ENCODE data around the gene TXNDC8. TPM values are rescaled to one million over a fixed set of nuclear protein-coding genes. Genes with fewer than 3 reads are reported as not detected.
"Not testable (repeated sequence)": the region's sequence is repeated elsewhere in the genome, so short reads cannot be mapped to it uniquely, and the experiment has no call there.

The TXNDC8 gene
- not detected for polyA plus RNA-seq
- long read RNA-seq, donor 1, result 0 reads
- long read RNA-seq, donor 2, result 0 reads
- long read RNA-seq, donor 3, result 0 reads
- long read RNA-seq, donor 4, result 0 reads
- long read RNA-seq, donor 5, result 0 reads
- long read RNA-seq, donor 6, result 0 reads
- long read RNA-seq, donor 7, result 0 reads
- long read RNA-seq, donor 8, result 0 reads
- long read RNA-seq, donor 9, result 0 reads
- long read RNA-seq, donor 10, result 0 reads
- long read RNA-seq, donor 11, result 0 reads

GRCh38 chr9:110337727-110338126 is at the start of gene TXNDC8:
TXNDC8 (minus strand) TSS chr9:110337863.
- H3K4me1 ChIP-seq (ENCODE audit: control insufficient read depth, insufficient read depth, low read length), result no peaks in the 10 kb centered on the region
- no peak within 1 kb of the TSS for H3K27ac ChIP-seq (ENCODE audit: low read length)
- no CpG with 5 or more reads among the region's 1 CpG for WGBS (ENCODE audit: insufficient coverage, low lambda C conversion rate)
- H3K4me3 ChIP-seq (ENCODE audit: low read length), result no peak within 1 kb of the TSS
- H3K9me3 ChIP-seq (ENCODE audit: control insufficient read depth, low read depth, low read length), result no peaks in the 10 kb centered on the region
- peak; percentile 12 to 55 for DNase-seq
- no peaks in the 10 kb centered on the region for H3K36me3 ChIP-seq (ENCODE audit: control insufficient read depth, insufficient read depth, low read length)
- H3K27me3 ChIP-seq (ENCODE audit: control insufficient read depth, insufficient read depth, low read length), result no peaks in the 10 kb centered on the region

GRCh38 chr9:110383491-110383890 is 45.8 kb upstream of the TXNDC8 start:
- Histone ChIP-seq H3K36me3 (ENCODE audit: control insufficient read depth, insufficient read depth, low read length) (peaks cover 2% of the 10 kb centered on the region), H3K27ac (ENCODE audit: low read length) (no peak overlapping the region), H3K9me3 (ENCODE audit: control insufficient read depth, low read depth, low read length) (no peaks in the 10 kb centered on the region), H3K4me1 (ENCODE audit: control insufficient read depth, insufficient read depth, low read length) (no peaks in the 10 kb centered on the region), H3K27me3 (ENCODE audit: control insufficient read depth, insufficient read depth, low read length) (no peaks in the 10 kb centered on the region), H3K4me3 (ENCODE audit: low read length) (no peak overlapping the region)
- no peak for DNase-seq
- no CpG with 5 or more reads among the region's 6 CpGs for WGBS (ENCODE audit: insufficient coverage, low lambda C conversion rate)

GRCh38 chr9:110382731-110383130 is 45.1 kb upstream of the TXNDC8 start:
- WGBS (ENCODE audit: insufficient coverage, low lambda C conversion rate), result 100% methylated on average over 1 of the region's 4 CpGs
- Histone ChIP-seq H3K9me3 (ENCODE audit: control insufficient read depth, low read depth, low read length) (no peaks in the 10 kb centered on the region), H3K27ac (ENCODE audit: low read length) (no peak overlapping the region), H3K4me3 (ENCODE audit: low read length) (no peak overlapping the region), H3K4me1 (ENCODE audit: control insufficient read depth, insufficient read depth, low read length) (no peaks in the 10 kb centered on the region), H3K36me3 (ENCODE audit: control insufficient read depth, insufficient read depth, low read length) (peaks cover 2% of the 10 kb centered on the region), H3K27me3 (ENCODE audit: control insufficient read depth, insufficient read depth, low read length) (no peaks in the 10 kb centered on the region)
- DNase-seq, result no peak

GRCh38 chr9:110371411-110372007 is 33.8 kb upstream of the TXNDC8 start:
- no peak overlapping the region for H3K27ac ChIP-seq (ENCODE audit: low read length)
- H3K9me3 ChIP-seq (ENCODE audit: control insufficient read depth, low read depth, low read length), result no peaks in the 10 kb centered on the region
- DNase-seq, result no peak
- WGBS (ENCODE audit: insufficient coverage, low lambda C conversion rate), result 83% methylated on average over 4 of the region's 6 CpGs
- H3K36me3 ChIP-seq (ENCODE audit: control insufficient read depth, insufficient read depth, low read length), result no peaks in the 10 kb centered on the region
- no peaks in the 10 kb centered on the region for H3K27me3 ChIP-seq (ENCODE audit: control insufficient read depth, insufficient read depth, low read length)
- H3K4me3 ChIP-seq (ENCODE audit: low read length), result no peak overlapping the region
- no peaks in the 10 kb centered on the region for H3K4me1 ChIP-seq (ENCODE audit: control insufficient read depth, insufficient read depth, low read length)

- 40% methylated on average over 2 of the region's 3 CpGs for WGBS (ENCODE audit: insufficient coverage, low lambda C conversion rate)
- DNase-seq, result no peak
Measured at GRCh38 chr9:110370315-110370714, 32.7 kb upstream of the TXNDC8 start.

GRCh38 chr9:110364451-110364850 is 26.8 kb upstream of the TXNDC8 start:
- H3K36me3 ChIP-seq (ENCODE audit: control insufficient read depth, insufficient read depth, low read length), result no peaks in the 10 kb centered on the region
- 100% methylated on average over 1 of the region's 2 CpGs for WGBS (ENCODE audit: insufficient coverage, low lambda C conversion rate)
- no peaks in the 10 kb centered on the region for H3K4me1 ChIP-seq (ENCODE audit: control insufficient read depth, insufficient read depth, low read length)

More at GRCh38 chr9:110370315-110370714, 32.7 kb upstream of the TXNDC8 start:
- no peaks in the 10 kb centered on the region for H3K27me3 ChIP-seq (ENCODE audit: control insufficient read depth, insufficient read depth, low read length)
- H3K4me3 ChIP-seq (ENCODE audit: low read length), result no peak overlapping the region
- H3K4me1 ChIP-seq (ENCODE audit: control insufficient read depth, insufficient read depth, low read length), result no peaks in the 10 kb centered on the region
- no peaks in the 10 kb centered on the region for H3K9me3 ChIP-seq (ENCODE audit: control insufficient read depth, low read depth, low read length)
- no peak overlapping the region for H3K27ac ChIP-seq (ENCODE audit: low read length)
- no peaks in the 10 kb centered on the region for H3K36me3 ChIP-seq (ENCODE audit: control insufficient read depth, insufficient read depth, low read length)

GRCh38 chr9:110358992-110359391 is 21.3 kb upstream of the TXNDC8 start:
- not testable (repeated sequence) for H3K27me3 ChIP-seq (ENCODE audit: control insufficient read depth, insufficient read depth, low read length); H3K9me3 ChIP-seq (ENCODE audit: control insufficient read depth, low read depth, low read length); H3K4me1 ChIP-seq (ENCODE audit: control insufficient read depth, insufficient read depth, low read length); DNase-seq; H3K4me3 ChIP-seq (ENCODE audit: low read length); H3K27ac ChIP-seq (ENCODE audit: low read length); H3K36me3 ChIP-seq (ENCODE audit: control insufficient read depth, insufficient read depth, low read length)
- no CpG with 5 or more reads among the region's 2 CpGs for WGBS (ENCODE audit: insufficient coverage, low lambda C conversion rate)

More at GRCh38 chr9:110364451-110364850, 26.8 kb upstream of the TXNDC8 start:
- Histone ChIP-seq H3K27me3 (ENCODE audit: control insufficient read depth, insufficient read depth, low read length) (no peaks in the 10 kb centered on the region), H3K27ac (ENCODE audit: low read length) (no peak overlapping the region), H3K9me3 (ENCODE audit: control insufficient read depth, low read depth, low read length) (no peaks in the 10 kb centered on the region), H3K4me3 (ENCODE audit: low read length) (no peak overlapping the region)
- DNase-seq, result no peak

- no peak overlapping the region for H3K27ac ChIP-seq (ENCODE audit: low read length)
- H3K4me3 ChIP-seq (ENCODE audit: low read length), result no peak overlapping the region
- WGBS (ENCODE audit: insufficient coverage, low lambda C conversion rate), result 20% methylated on average over 1 of the region's 2 CpGs
- H3K4me1 ChIP-seq (ENCODE audit: control insufficient read depth, insufficient read depth, low read length), result no peaks in the 10 kb centered on the region
- H3K27me3 ChIP-seq (ENCODE audit: control insufficient read depth, insufficient read depth, low read length), result no peaks in the 10 kb centered on the region
- H3K9me3 ChIP-seq (ENCODE audit: control insufficient read depth, low read depth, low read length), result no peaks in the 10 kb centered on the region
- DNase-seq, result no peak
- H3K36me3 ChIP-seq (ENCODE audit: control insufficient read depth, insufficient read depth, low read length), result no peaks in the 10 kb centered on the region
Measured at GRCh38 chr9:110357505-110357904, 19.8 kb upstream of the TXNDC8 start.

GRCh38 chr9:110356639-110357395 is 19.2 kb upstream of the TXNDC8 start:
- DNase-seq, result no peak
- H3K27me3 ChIP-seq (ENCODE audit: control insufficient read depth, insufficient read depth, low read length), result no peaks in the 10 kb centered on the region
- WGBS (ENCODE audit: insufficient coverage, low lambda C conversion rate), result 100% methylated on average over 1 of the region's 4 CpGs
- H3K9me3 ChIP-seq (ENCODE audit: control insufficient read depth, low read depth, low read length), result no peaks in the 10 kb centered on the region
- no peaks in the 10 kb centered on the region for H3K36me3 ChIP-seq (ENCODE audit: control insufficient read depth, insufficient read depth, low read length)
- no peaks in the 10 kb centered on the region for H3K4me1 ChIP-seq (ENCODE audit: control insufficient read depth, insufficient read depth, low read length)
- no peak overlapping the region for H3K27ac ChIP-seq (ENCODE audit: low read length)
- H3K4me3 ChIP-seq (ENCODE audit: low read length), result no peak overlapping the region

GRCh38 chr9:110355911-110356310 is 18.2 kb upstream of the TXNDC8 start:
- no peak overlapping the region for H3K4me3 ChIP-seq (ENCODE audit: low read length)
- DNase-seq, result no peak
- 100% methylated on average over 1 of the region's 2 CpGs for WGBS (ENCODE audit: insufficient coverage, low lambda C conversion rate)
- no peaks in the 10 kb centered on the region for H3K36me3 ChIP-seq (ENCODE audit: control insufficient read depth, insufficient read depth, low read length)
- no peaks in the 10 kb centered on the region for H3K4me1 ChIP-seq (ENCODE audit: control insufficient read depth, insufficient read depth, low read length)
- H3K9me3 ChIP-seq (ENCODE audit: control insufficient read depth, low read depth, low read length), result no peaks in the 10 kb centered on the region
- no peak overlapping the region for H3K27ac ChIP-seq (ENCODE audit: low read length)
- H3K27me3 ChIP-seq (ENCODE audit: control insufficient read depth, insufficient read depth, low read length), result no peaks in the 10 kb centered on the region

All from large intestine (tissue), 12 donors.